IPS-20b (cell line): ENCODE results near the gene TLL2.
A peak's percentile ranks its signal among the peaks of the same experiment; 100 is the strongest.

Experiments used
- H3K27ac ChIP-seq: one replicate; pipeline ENCODE4 v1.5.1; 2013; ENCODE audit warnings: low read length
- H3K27me3 ChIP-seq: 2 replicates; pipeline ENCODE4 v1.6.1; 2013; ENCODE audit warnings: mild to moderate bottlenecking, low read length, inconsistent platforms; ENCODE audit not compliant: insufficient read depth
- H3K36me3 ChIP-seq: 2 replicates; pipeline ENCODE4 v1.6.1; 2013; ENCODE audit warnings: low read depth, mild to moderate bottlenecking, inconsistent platforms, low read length, moderate library complexity; ENCODE audit not compliant: insufficient read depth
- H3K4me1 ChIP-seq: 2 replicates; pipeline ENCODE4 v1.6.1; 2013; ENCODE audit warnings: mild to moderate bottlenecking, control low read depth, inconsistent platforms, low read length, moderate library complexity; ENCODE audit not compliant: insufficient read depth
- H3K4me3 ChIP-seq: 2 replicates; pipeline ENCODE4 v1.5.1; 2013; ENCODE audit warnings: mild to moderate bottlenecking, low read length, inconsistent platforms
- H3K9ac ChIP-seq: 2 replicates; pipeline ENCODE4 v1.6.1; 2013; ENCODE audit warnings: low read depth, mild to moderate bottlenecking, inconsistent platforms, low read length, moderate library complexity
- H3K9me3 ChIP-seq: 2 replicates; pipeline ENCODE4 v1.6.1; 2013; ENCODE audit warnings: mild to moderate bottlenecking, low read depth, low read length, inconsistent platforms; ENCODE audit not compliant: insufficient read depth

The TLL2 gene

GRCh38 chr10:96377816-96378294, 135.9 kb downstream of the TLL2 start:
- Histone ChIP-seq H3K27ac (no peak overlapping the region), H3K4me3 (no peak overlapping the region), H3K36me3 (no peaks in the 10 kb centered on the region), H3K9ac (no peak overlapping the region), H3K27me3 (peaks cover 18% of the 10 kb centered on the region), H3K4me1 (no peaks in the 10 kb centered on the region; the same call in 1 of the 2 replicates), H3K9me3 (no peaks in the 10 kb centered on the region)

GRCh38 chr10:96376483-96376882, 137.2 kb downstream of the TLL2 start:
- H3K4me3 ChIP-seq, result no peak overlapping the region
- no peak overlapping the region for H3K9ac ChIP-seq
- no peaks in the 10 kb centered on the region for H3K36me3 ChIP-seq
- no peaks in the 10 kb centered on the region; the same call in 1 of the 2 replicates for H3K4me1 ChIP-seq
- no peak overlapping the region for H3K27ac ChIP-seq
- peaks cover 18% of the 10 kb centered on the region for H3K27me3 ChIP-seq
- no peaks in the 10 kb centered on the region for H3K9me3 ChIP-seq

GRCh38 chr10:96374985-96375830, 138.5 kb downstream of the TLL2 start:
- H3K9me3 ChIP-seq, result no peaks in the 10 kb centered on the region
- peak overlapping the region; percentile 77 for H3K4me3 ChIP-seq
- no peaks in the 10 kb centered on the region for H3K36me3 ChIP-seq
- no peaks in the 10 kb centered on the region; the same call in 1 of the 2 replicates for H3K4me1 ChIP-seq
- H3K27ac ChIP-seq, result no peak overlapping the region
- H3K27me3 ChIP-seq, result peaks cover 18% of the 10 kb centered on the region
- H3K9ac ChIP-seq, result peak overlapping the region; percentile 62; the same call in 1 of the 2 replicates

- Histone ChIP-seq H3K9ac (peak overlapping the region; percentile 62; the same call in 1 of the 2 replicates), H3K4me1 (no peaks in the 10 kb centered on the region; the same call in 1 of the 2 replicates), H3K36me3 (no peaks in the 10 kb centered on the region), H3K27ac (no peak overlapping the region), H3K27me3 (peaks cover 18% of the 10 kb centered on the region), H3K9me3 (no peaks in the 10 kb centered on the region), H3K4me3 (peak overlapping the region; percentile 77)
Observed at GRCh38 chr10:96374639-96374984, 139.1 kb downstream of the TLL2 start.

GRCh38 chr10:96374004-96374403, 139.7 kb downstream of the TLL2 start:
- Histone ChIP-seq H3K9ac (no peak overlapping the region), H3K27ac (no peak overlapping the region), H3K4me1 (no peaks in the 10 kb centered on the region; the same call in 1 of the 2 replicates), H3K4me3 (no peak overlapping the region), H3K27me3 (peaks cover 18% of the 10 kb centered on the region), H3K36me3 (no peaks in the 10 kb centered on the region), H3K9me3 (no peaks in the 10 kb centered on the region)

- peaks cover 18% of the 10 kb centered on the region for H3K27me3 ChIP-seq
- no peak overlapping the region for H3K27ac ChIP-seq
- H3K9ac ChIP-seq, result no peak overlapping the region
- H3K9me3 ChIP-seq, result no peaks in the 10 kb centered on the region
- H3K36me3 ChIP-seq, result no peaks in the 10 kb centered on the region
- no peaks in the 10 kb centered on the region; the same call in 1 of the 2 replicates for H3K4me1 ChIP-seq
- H3K4me3 ChIP-seq, result no peak overlapping the region
Observed at GRCh38 chr10:96371356-96371755, 142.4 kb downstream of the TLL2 start.

- H3K4me3 ChIP-seq, result no peak overlapping the region
- H3K27ac ChIP-seq, result no peak overlapping the region
Observed at GRCh38 chr10:96370584-96371157, 143.1 kb downstream of the TLL2 start.

GRCh38 chr10:96369890-96370583, 143.7 kb downstream of the TLL2 start:
- Histone ChIP-seq H3K4me1 (no peaks in the 10 kb centered on the region; the same call in 1 of the 2 replicates), H3K9ac (no peak overlapping the region), H3K4me3 (no peak overlapping the region), H3K36me3 (no peaks in the 10 kb centered on the region), H3K27me3 (peaks cover 16% of the 10 kb centered on the region), H3K9me3 (no peaks in the 10 kb centered on the region), H3K27ac (no peak overlapping the region)

More at GRCh38 chr10:96370584-96371157, 143.1 kb downstream of the TLL2 start:
- Histone ChIP-seq H3K36me3 (no peaks in the 10 kb centered on the region), H3K4me1 (no peaks in the 10 kb centered on the region; the same call in 1 of the 2 replicates), H3K27me3 (peaks cover 18% of the 10 kb centered on the region), H3K9ac (no peak overlapping the region), H3K9me3 (no peaks in the 10 kb centered on the region)

- Histone ChIP-seq H3K36me3 (no peaks in the 10 kb centered on the region), H3K9ac (no peak overlapping the region), H3K4me1 (no peaks in the 10 kb centered on the region), H3K4me3 (no peak overlapping the region), H3K9me3 (no peaks in the 10 kb centered on the region), H3K27me3 (peaks cover 6% of the 10 kb centered on the region), H3K27ac (no peak overlapping the region)
Observed at GRCh38 chr10:96368971-96369370, 144.8 kb downstream of the TLL2 start.

- Histone ChIP-seq H3K27ac (no peak overlapping the region), H3K36me3 (no peaks in the 10 kb centered on the region), H3K9me3 (no peaks in the 10 kb centered on the region), H3K4me3 (no peak overlapping the region), H3K9ac (no peak overlapping the region), H3K4me1 (no peaks in the 10 kb centered on the region), H3K27me3 (no peaks in the 10 kb centered on the region)
Observed at GRCh38 chr10:96367470-96367869, 146.3 kb downstream of the TLL2 start.

- H3K36me3 ChIP-seq, result no peaks in the 10 kb centered on the region
- no peak overlapping the region for H3K9ac ChIP-seq
- no peaks in the 10 kb centered on the region for H3K9me3 ChIP-seq
- H3K27me3 ChIP-seq, result no peaks in the 10 kb centered on the region
- no peaks in the 10 kb centered on the region for H3K4me1 ChIP-seq
- no peak overlapping the region for H3K4me3 ChIP-seq
- H3K27ac ChIP-seq, result no peak overlapping the region
Observed at GRCh38 chr10:96366508-96366907, 147.2 kb downstream of the TLL2 start.
